ENCODE measurements around the gene PCAT6.
"Not testable (repeated sequence)": the region's sequence is repeated elsewhere in the genome, so short reads cannot be mapped to it uniquely, and the experiment has no call there.

Gene PCAT6
- 0 to 0.70 (median 0.58) reads per million in 3 donors for total RNA-seq

GRCh38 chr1:202810615-202811295 is at the start of gene PCAT6:
PCAT6 (plus strand) TSS chr1:202810954.
- Histone ChIP-seq H3K9me3 (ENCODE audit: control insufficient read depth, low read length) (no peaks in the 10 kb centered on the region), H3K27me3 (replicated peaks; ENCODE audit: control insufficient read depth, insufficient read depth, low read length, poor library complexity, severe bottlenecking) (no peaks in the 10 kb centered on the region), H3K4me3 (ENCODE audit: insufficient read depth, low read depth, low read length, poor library complexity, severe bottlenecking) (peak within 1 kb of the TSS; percentile 91), H3K36me3 (ENCODE audit: control insufficient read depth, insufficient read depth, low read length) (no peaks in the 10 kb centered on the region), H3K27ac (ENCODE audit: insufficient read depth, low read length, poor library complexity, severe bottlenecking) (peak within 1 kb of the TSS; percentile 64), H3K4me1 (ENCODE audit: control insufficient read depth, insufficient read depth, low read length, poor library complexity, severe bottlenecking) (peaks cover 23% of the 10 kb centered on the region)
- peak; percentile 73 to 83 (median 74) for DNase-seq

GRCh38 chr1:202762019-202762418 is 48.7 kb upstream of the PCAT6 start:
- Histone ChIP-seq H3K4me1 (ENCODE audit: control insufficient read depth, insufficient read depth, low read length, poor library complexity, severe bottlenecking) (no peaks in the 10 kb centered on the region), H3K36me3 (ENCODE audit: control insufficient read depth, insufficient read depth, low read length) (peaks cover 40% of the 10 kb centered on the region), H3K27me3 (replicated peaks; ENCODE audit: control insufficient read depth, insufficient read depth, low read length, poor library complexity, severe bottlenecking) (no peaks in the 10 kb centered on the region), H3K9me3 (ENCODE audit: control insufficient read depth, low read length) (no peaks in the 10 kb centered on the region), H3K27ac (ENCODE audit: insufficient read depth, low read length, poor library complexity, severe bottlenecking) (no peak overlapping the region), H3K4me3 (ENCODE audit: insufficient read depth, low read depth, low read length, poor library complexity, severe bottlenecking) (no peak overlapping the region)
- DNase-seq = no peak

GRCh38 chr1:202765721-202766120 is 45.0 kb upstream of the PCAT6 start:
- Histone ChIP-seq H3K27me3 (replicated peaks; ENCODE audit: control insufficient read depth, insufficient read depth, low read length, poor library complexity, severe bottlenecking) (no peaks in the 10 kb centered on the region), H3K4me3 (ENCODE audit: insufficient read depth, low read depth, low read length, poor library complexity, severe bottlenecking) (no peak overlapping the region), H3K4me1 (ENCODE audit: control insufficient read depth, insufficient read depth, low read length, poor library complexity, severe bottlenecking) (no peaks in the 10 kb centered on the region), H3K36me3 (ENCODE audit: control insufficient read depth, insufficient read depth, low read length) (peaks cover 26% of the 10 kb centered on the region), H3K9me3 (ENCODE audit: control insufficient read depth, low read length) (no peaks in the 10 kb centered on the region), H3K27ac (ENCODE audit: insufficient read depth, low read length, poor library complexity, severe bottlenecking) (no peak overlapping the region)
- DNase-seq = no peak

- H3K36me3 ChIP-seq (ENCODE audit: control insufficient read depth, insufficient read depth, low read length) = peaks cover 39% of the 10 kb centered on the region
- no peak for DNase-seq
These were observed 40.6 kb upstream of the PCAT6 start for GRCh38 chr1:202770135-202770534.

DNA sequence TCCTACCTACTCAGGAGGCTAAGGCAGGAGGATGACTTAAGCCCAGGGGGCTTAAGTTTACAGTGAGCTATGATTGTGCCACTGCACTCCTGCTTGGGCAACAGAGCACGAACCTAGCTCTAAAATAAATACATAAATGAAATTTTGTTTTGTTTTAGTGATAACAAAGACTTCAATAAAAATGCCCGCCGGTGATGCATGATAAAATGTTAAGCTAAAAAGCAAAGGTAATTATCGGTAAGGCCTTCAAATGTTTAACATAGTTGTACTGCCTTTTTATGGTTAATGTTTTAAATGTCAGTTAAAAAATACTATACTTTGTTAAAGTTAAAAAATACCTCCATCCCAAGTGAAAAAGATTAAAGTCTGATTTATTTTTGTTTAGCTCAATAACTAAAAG is 29.6 kb upstream of the PCAT6 start:
- Histone ChIP-seq H3K4me3 (ENCODE audit: insufficient read depth, low read depth, low read length, poor library complexity, severe bottlenecking) (no peak overlapping the region), H3K9me3 (ENCODE audit: control insufficient read depth, low read length) (no peaks in the 10 kb centered on the region), H3K27ac (ENCODE audit: insufficient read depth, low read length, poor library complexity, severe bottlenecking) (no peak overlapping the region), H3K36me3 (ENCODE audit: control insufficient read depth, insufficient read depth, low read length) (no peaks in the 10 kb centered on the region), H3K4me1 (ENCODE audit: control insufficient read depth, insufficient read depth, low read length, poor library complexity, severe bottlenecking) (no peaks in the 10 kb centered on the region), H3K27me3 (replicated peaks; ENCODE audit: control insufficient read depth, insufficient read depth, low read length, poor library complexity, severe bottlenecking) (no peaks in the 10 kb centered on the region)
- no peak for DNase-seq

More at GRCh38 chr1:202770135-202770534, 40.6 kb upstream of the PCAT6 start:
- H3K4me3 ChIP-seq (ENCODE audit: insufficient read depth, low read depth, low read length, poor library complexity, severe bottlenecking) = no peak overlapping the region
- no peaks in the 10 kb centered on the region for H3K27me3 ChIP-seq (replicated peaks; ENCODE audit: control insufficient read depth, insufficient read depth, low read length, poor library complexity, severe bottlenecking)
- H3K9me3 ChIP-seq (ENCODE audit: control insufficient read depth, low read length) = no peaks in the 10 kb centered on the region
- H3K27ac ChIP-seq (ENCODE audit: insufficient read depth, low read length, poor library complexity, severe bottlenecking) = no peak overlapping the region
- H3K4me1 ChIP-seq (ENCODE audit: control insufficient read depth, insufficient read depth, low read length, poor library complexity, severe bottlenecking) = no peaks in the 10 kb centered on the region

DNA sequence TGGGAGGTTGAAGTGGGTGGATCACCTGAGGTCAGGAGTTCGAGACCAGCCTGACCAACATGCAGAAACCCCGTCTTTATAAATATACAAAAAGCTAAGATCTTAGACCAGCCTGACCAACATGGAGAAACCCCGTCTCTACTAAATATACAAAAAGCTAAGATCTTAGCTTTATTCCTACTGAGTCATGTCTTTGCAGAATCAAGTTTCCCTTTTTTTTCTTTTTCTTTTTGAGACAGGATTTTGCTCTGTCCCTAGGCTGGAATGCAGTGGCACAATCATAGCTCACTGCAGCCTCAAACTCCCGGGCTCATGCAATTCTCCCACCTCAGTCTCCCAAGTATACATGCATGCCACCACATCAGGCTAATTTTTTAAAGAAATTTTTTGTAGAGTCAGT is 23.9 kb upstream of the PCAT6 start:
- no peaks in the 10 kb centered on the region for H3K4me1 ChIP-seq (ENCODE audit: control insufficient read depth, insufficient read depth, low read length, poor library complexity, severe bottlenecking)
- no peak for DNase-seq
- no peaks in the 10 kb centered on the region for H3K9me3 ChIP-seq (ENCODE audit: control insufficient read depth, low read length)
- H3K36me3 ChIP-seq (ENCODE audit: control insufficient read depth, insufficient read depth, low read length) = no peaks in the 10 kb centered on the region
- H3K27me3 ChIP-seq (replicated peaks; ENCODE audit: control insufficient read depth, insufficient read depth, low read length, poor library complexity, severe bottlenecking) = no peaks in the 10 kb centered on the region
- no peak overlapping the region for H3K4me3 ChIP-seq (ENCODE audit: insufficient read depth, low read depth, low read length, poor library complexity, severe bottlenecking)
- H3K27ac ChIP-seq (ENCODE audit: insufficient read depth, low read length, poor library complexity, severe bottlenecking) = no peak overlapping the region

DNA sequence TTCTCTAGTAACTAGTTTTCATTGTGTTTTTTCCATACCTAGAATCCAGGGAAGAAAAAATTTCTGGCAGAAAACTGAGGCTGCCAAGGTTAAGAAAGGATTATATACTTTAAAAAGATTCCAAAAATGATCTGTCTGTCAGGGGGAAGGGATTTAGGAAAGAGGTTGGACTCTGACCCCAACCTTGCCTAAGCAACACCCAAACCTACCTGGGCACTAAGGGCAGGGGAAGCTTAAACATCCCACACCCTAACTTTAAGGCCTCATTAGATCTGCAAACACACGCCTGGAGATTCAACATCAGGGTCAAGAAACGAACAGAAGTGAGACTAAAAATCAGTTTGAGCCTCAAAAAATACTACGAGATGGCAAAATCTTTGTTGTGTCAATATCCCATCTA is 22.0 kb upstream of the PCAT6 start:
- DNase-seq = no peak
- no peak overlapping the region for H3K4me3 ChIP-seq (ENCODE audit: insufficient read depth, low read depth, low read length, poor library complexity, severe bottlenecking)
- H3K36me3 ChIP-seq (ENCODE audit: control insufficient read depth, insufficient read depth, low read length) = no peaks in the 10 kb centered on the region
- no peaks in the 10 kb centered on the region for H3K9me3 ChIP-seq (ENCODE audit: control insufficient read depth, low read length)
- H3K27me3 ChIP-seq (replicated peaks; ENCODE audit: control insufficient read depth, insufficient read depth, low read length, poor library complexity, severe bottlenecking) = no peaks in the 10 kb centered on the region
- no peak overlapping the region for H3K27ac ChIP-seq (ENCODE audit: insufficient read depth, low read length, poor library complexity, severe bottlenecking)
- no peaks in the 10 kb centered on the region for H3K4me1 ChIP-seq (ENCODE audit: control insufficient read depth, insufficient read depth, low read length, poor library complexity, severe bottlenecking)

GRCh38 chr1:202791077-202791747 is 19.5 kb upstream of the PCAT6 start:
- no peaks in the 10 kb centered on the region for H3K36me3 ChIP-seq (ENCODE audit: control insufficient read depth, insufficient read depth, low read length)
- H3K4me1 ChIP-seq (ENCODE audit: control insufficient read depth, insufficient read depth, low read length, poor library complexity, severe bottlenecking) = peaks cover 3% of the 10 kb centered on the region
- no peaks in the 10 kb centered on the region for H3K27me3 ChIP-seq (replicated peaks; ENCODE audit: control insufficient read depth, insufficient read depth, low read length, poor library complexity, severe bottlenecking)
- H3K27ac ChIP-seq (ENCODE audit: insufficient read depth, low read length, poor library complexity, severe bottlenecking) = no peak overlapping the region
- H3K9me3 ChIP-seq (ENCODE audit: control insufficient read depth, low read length) = no peaks in the 10 kb centered on the region
- DNase-seq = no peak
- no peak overlapping the region for H3K4me3 ChIP-seq (ENCODE audit: insufficient read depth, low read depth, low read length, poor library complexity, severe bottlenecking)

- DNase-seq = no peak
These were observed 16.6 kb upstream of the PCAT6 start for GRCh38 chr1:202794051-202794740.

GRCh38 chr1:202794931-202795330 is 15.8 kb upstream of the PCAT6 start:
- not testable (repeated sequence) for H3K4me3 ChIP-seq (ENCODE audit: insufficient read depth, low read depth, low read length, poor library complexity, severe bottlenecking); DNase-seq; H3K36me3 ChIP-seq (ENCODE audit: control insufficient read depth, insufficient read depth, low read length); H3K27ac ChIP-seq (ENCODE audit: insufficient read depth, low read length, poor library complexity, severe bottlenecking); H3K27me3 ChIP-seq (replicated peaks; ENCODE audit: control insufficient read depth, insufficient read depth, low read length, poor library complexity, severe bottlenecking); H3K4me1 ChIP-seq (ENCODE audit: control insufficient read depth, insufficient read depth, low read length, poor library complexity, severe bottlenecking); H3K9me3 ChIP-seq (ENCODE audit: control insufficient read depth, low read length)

More at GRCh38 chr1:202794051-202794740, 16.6 kb upstream of the PCAT6 start:
- Histone ChIP-seq H3K36me3 (ENCODE audit: control insufficient read depth, insufficient read depth, low read length) (no peaks in the 10 kb centered on the region), H3K9me3 (ENCODE audit: control insufficient read depth, low read length) (no peaks in the 10 kb centered on the region), H3K27me3 (replicated peaks; ENCODE audit: control insufficient read depth, insufficient read depth, low read length, poor library complexity, severe bottlenecking) (no peaks in the 10 kb centered on the region), H3K4me1 (ENCODE audit: control insufficient read depth, insufficient read depth, low read length, poor library complexity, severe bottlenecking) (peaks cover 4% of the 10 kb centered on the region), H3K27ac (ENCODE audit: insufficient read depth, low read length, poor library complexity, severe bottlenecking) (no peak overlapping the region), H3K4me3 (ENCODE audit: insufficient read depth, low read depth, low read length, poor library complexity, severe bottlenecking) (no peak overlapping the region)

Data from effector memory CD4-positive, alpha-beta T cell (primary cell).